HG03460 (cell line): ENCODE measurements around the gene KCNJ4.

Experiments used
- ATAC-seq: cut with Tn5 transposase; IDR thresholded peaks from one replicate; pipeline ENCODE4 v1.9.1; 2021; ENCODE audit not compliant: unreplicated experiment

KCNJ4 gene

DNA sequence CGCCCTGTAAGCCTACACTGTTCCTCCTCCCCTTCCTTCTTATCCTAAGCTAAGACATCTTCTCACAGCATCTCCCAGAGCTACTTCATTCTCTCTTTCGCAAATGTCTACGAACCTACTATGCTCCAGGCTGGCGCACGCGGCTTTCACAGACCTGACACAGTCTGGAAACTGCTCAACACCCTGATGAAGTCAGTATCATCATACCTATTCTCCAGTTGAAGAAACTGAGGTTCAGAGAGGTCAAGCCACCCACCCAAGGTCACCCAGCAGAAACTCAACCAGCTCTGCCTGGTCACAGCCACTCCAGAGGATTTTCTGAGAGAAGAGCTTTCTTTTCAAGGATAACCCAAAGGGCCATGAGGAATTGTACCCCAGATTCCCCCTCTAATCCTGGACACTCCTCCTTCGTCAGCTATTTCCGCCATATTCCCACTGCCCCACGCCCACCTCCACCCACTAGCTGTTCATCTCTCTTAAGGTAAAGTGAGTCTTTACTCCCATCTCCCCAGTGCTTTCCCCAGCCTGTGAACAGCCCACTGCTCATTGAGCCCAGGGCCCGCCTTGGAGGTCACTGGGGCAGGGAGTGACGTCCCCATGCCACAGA is 1.8 kb downstream of the KCNJ4 start:
- no peak for ATAC-seq

DNA sequence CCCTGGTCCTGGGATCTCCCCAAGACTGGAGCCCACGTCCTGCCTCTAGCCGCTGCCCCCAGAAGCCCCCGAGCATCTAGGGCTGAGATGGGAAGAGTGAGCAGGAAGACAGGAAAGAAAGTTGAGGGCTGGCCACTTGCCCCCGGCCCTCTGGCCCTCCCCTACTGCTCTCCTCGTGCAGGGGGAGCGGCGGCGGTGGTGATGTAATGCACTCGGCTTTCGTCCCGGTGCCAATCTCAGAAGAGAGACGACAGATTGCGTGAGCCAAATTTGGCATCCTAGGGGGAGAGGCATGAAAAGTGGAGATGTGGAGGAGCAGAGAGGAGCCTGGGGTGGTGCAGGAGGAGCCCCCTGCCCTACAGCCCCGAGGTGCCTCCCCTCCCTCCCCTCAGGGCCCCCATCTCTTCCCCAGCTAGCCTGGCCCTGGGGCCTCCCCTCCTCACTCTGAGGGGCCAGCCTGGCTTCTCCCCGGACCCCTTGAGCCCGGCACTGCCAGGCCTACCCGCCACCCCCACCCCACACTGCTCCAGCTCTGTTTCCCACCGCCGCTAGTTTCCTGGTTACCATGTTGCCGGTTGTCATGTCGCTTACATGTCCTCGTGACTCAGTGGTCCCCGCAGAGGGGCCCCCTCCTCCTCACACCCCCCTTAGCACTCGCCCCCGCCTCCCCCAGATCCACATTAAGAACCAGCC is 2.5 kb downstream of the KCNJ4 start:
- no peak for ATAC-seq

DNA sequence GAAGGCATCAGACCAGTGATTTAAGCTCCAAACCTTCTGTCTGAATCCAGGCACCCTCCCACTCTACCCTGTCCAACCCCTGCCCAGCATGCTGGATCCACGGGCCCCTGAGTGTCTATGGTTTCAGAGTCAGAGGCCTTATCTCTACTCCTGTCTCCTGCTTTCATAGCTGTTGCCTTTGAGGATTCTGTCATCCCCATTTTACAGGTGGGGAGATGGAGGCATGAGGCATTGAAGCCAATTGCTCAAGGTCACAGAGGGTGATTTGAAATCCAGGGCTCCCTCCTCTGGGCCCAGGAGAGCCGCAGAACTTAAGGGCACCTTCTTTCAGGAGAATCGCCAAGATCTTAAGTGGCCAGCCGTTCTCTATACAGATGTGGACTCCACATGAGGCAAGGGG is 3.1 kb downstream of the KCNJ4 start:
- ATAC-seq, result no peak

DNA sequence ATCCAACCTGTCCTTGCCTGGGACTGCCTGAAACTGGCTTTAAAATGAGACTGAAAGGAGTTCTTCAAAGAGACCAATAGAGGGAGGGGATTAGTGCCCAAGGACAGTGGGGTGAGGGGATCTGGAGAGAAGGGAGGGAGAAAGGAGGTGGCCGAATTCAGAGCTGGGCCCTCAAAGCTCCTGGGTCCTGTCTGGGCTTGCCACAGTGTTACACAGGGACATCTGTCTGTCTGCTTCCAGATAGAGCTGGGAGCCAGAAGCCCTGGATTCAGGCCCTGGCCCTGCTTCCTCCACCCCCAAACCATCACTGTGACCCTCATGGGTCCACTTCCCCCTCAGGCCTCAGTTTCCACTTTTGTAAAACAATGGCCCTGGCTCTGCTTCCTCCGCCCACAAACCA is 3.6 kb downstream of the KCNJ4 start:
- ATAC-seq, result no peak

DNA sequence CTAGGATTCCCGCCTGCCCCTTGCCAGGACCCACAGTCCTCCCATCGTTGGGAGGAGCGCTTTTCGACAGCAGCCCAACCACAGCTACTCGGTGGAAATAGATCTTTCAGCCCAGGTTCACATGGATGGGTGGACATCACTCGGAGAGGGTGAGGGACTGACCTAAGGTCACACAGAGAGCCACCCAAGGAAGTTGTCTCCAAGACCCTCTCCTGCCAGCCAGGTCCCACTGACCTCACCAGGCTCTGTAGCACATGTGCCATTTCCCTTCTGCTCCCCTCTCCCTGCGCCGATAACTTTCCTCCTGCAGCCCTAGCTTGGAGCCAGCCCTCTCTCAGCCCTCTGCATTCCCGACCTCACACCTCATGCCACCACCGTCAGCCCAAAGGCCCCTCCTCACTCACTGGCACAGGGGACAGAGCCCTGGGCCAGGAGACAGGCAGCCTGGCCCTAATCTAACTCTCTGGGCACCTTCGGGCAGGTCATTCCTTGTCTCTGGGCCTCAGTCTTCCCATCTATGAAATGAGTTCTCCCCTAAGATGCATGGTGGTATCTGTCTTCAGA is 4.7 kb downstream of the KCNJ4 start:
- ATAC-seq, result no peak

DNA sequence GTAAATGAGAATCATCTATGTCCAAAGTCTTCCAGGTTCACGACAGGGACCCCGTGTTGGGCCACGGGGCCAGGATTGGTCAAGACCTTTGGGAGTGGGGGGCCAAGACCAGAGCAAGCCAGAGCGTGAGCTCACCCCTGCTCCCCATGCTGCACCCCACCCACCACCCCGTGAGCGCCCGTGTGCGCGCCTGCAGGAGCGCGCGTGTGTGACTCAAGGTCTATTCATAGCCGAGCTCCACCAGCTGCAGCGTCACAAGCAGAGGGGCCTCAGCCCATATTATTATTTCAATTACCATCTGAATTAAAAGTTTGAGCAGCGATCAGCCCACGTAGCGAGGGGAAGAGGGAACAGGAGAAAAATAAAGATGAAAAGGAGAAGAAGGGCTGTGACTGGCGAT is 5.2 kb downstream of the KCNJ4 start:
- no peak for ATAC-seq

DNA sequence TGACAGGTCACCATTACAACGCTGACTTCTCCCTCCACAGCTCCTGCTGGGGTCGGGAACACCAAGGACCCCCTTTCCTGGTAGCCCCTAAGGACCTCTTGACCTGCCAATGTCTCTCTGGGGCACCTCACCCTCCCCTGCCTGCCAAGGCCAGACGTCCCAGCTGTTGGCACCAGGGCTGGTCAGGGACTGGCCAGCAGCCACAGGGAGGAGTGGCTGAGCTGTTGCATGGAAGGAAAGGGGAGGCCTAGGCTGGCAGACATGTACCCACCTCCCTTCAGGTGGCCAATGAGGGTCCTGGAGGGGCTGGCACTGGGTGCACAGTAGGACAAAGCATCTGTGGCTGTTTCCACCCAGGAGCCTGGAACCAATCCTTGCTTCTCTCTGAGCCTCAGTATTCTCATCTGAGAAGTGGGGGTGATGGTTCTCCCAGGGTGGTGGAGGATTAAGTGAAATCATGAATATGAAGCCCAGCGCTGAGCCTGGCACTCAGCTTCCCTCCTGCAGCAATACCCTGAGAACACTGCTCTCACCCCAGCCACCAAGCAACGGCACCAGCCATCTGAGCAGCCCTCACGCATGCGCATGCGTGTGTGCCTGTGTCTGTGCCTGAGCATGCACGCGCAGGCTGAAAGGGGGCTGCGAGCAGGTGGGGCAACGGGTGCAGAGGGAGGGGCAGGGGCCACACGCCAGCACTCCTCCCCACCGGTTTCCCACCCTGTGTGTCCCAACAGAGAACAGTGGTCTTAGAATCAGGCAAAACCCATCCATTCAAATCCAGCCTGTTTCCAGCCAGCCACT is 5.9 kb downstream of the KCNJ4 start:
- ATAC-seq, result no peak

DNA sequence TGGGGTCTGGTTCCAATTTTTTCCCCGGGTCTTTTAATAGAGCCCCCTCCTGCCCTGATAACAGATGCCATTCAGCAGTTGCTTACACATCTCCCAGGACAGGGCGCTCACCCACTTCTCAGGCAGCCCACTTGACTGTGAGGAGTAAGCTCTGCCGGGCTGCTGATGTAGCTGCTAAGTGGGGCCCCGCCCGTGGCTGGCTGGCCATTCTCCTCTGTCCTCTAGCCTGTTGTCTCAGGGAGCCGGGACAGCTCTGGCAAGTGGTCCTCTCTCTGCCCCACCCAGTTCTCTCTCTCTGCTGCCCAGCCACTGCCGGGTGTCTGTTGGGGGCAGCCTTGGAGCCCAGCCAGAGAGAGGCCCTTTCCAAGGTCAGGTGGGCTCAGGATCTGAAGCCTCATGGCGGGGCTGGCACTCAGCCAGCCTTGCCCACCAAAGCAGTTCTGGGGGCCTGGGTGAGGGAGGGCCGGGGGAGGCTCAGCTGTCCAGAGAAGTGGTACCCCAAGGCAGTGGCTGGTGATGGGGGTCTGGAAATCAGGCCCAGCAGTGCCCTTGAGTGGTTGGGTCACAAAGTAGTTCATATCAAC is 8.9 kb downstream of the KCNJ4 start:
- no peak for ATAC-seq

DNA sequence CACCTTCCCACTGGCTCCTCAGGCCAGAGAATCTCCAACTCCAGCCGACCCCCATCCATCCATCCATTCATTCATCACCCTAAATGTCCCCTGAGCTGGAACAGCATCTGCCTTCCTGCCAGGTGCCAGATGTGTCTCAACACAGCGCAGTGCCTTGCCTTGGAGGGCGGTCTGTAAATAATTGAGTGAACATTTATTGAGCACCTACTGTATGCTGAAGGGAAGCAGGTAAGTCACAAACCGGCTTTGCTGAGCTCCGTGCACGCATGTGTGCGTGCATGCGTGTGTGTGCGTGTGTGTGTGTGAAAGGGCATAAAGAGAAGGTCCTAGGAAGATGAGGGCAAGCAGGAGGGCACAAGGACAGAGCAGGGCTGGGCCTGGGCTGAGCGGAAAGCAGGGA is 10.2 kb downstream of the KCNJ4 start:
- ATAC-seq, result no peak

DNA sequence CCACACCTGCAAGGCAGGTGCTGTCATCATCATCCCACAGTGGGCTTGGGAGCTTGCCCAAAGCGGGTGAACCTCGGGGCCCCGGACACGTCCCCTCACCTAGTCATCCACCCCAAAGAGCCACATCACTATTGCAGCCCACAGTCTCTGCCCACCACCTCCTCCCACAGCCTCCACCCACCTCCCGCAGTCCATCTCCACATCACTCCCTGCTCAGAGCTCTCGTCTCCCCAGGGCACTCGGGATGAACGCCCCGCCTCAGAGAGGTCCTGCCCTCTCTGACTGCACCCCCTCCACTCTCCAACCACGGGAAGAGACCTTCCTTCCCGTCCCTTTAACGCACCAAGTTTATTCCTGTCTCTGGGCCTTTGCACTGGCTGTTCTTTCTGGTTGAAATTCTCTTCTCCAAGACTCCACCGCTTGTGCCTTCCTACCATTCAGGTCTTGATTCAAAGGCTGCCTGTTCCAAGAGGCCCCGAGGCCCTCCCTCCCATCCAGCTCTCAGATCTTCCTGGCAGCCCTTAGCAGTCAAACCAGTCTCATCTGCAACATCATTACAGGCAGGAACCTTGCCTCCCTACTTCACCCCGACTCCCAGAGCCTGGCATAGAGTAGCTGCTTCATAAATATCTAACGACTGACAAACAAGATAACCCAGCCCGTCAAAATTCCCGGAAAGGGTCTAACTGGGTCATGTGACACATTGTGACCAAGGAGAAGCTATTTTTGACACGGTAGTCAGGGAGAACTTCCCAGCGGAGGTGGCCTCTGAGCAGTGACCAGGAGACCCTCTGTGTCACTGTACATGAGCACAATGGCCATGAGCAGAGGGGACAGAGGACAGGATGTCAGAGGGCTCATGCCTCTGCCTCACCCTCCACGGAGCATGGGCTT is 11.1 kb downstream of the KCNJ4 start:
- ATAC-seq, result no peak

DNA sequence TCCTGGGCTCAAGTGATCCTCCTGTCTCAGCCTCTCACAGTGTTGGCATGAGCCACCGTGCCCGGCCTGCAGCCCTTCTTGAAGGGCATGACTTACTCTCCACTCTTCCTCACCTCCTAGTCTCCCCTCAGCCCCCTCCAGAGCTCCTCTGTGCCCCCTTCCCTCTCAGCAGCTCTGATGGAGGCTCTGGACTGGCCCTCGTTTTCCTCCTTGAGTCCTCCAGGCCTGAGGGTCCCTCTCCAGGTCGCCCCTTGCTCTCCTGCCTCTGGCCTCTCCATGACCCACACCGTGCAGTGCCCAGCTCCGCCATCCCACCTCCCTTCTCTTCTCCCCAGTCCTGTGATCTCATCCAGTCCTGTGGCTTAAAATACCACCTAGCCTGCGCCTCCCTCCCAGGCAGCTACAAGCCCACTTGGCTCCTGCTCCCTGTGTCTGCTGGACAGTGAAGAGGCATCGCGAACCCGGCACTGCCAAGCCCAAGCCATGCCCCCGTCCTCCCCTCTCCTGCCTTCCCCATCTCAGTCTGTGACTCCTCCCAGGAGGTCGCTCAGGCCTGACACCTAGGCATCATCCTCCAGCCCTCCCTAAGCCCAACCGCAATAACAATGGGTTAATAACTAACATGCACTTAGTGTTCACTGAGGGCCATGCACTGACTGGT is 11.9 kb downstream of the KCNJ4 start:
- no peak for ATAC-seq

DNA sequence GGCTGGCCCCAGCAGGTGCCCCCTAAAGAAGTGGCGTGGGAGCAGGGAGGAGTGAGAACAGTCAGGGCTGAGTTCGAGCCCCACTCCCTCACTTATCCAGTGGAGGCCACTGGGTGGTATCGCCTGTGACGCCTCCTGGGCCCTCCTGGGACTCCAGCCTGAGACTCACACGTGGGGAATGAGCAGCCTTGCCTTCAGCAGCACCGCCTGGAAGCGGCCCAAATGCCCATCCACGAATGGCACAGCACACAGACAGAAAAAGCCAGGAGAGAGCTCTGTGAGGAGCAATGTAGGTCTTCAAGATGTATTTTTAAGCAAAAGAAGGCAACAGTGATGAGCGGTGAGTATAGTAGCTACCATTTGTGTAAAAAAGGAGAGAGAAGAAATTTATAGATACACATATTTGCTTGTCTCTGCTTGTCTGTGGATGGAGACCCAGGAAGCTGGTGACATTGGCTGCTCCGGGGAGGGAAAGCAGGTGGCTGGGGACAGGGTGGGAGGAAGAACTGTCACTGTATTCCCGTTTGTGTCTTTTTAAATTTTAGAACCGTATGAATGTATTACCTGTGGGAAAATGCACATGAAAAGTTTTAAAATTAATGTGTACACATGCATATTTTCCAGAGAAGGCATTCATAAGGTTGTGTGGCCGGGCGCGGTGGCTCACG is 13.2 kb downstream of the KCNJ4 start:
- no peak for ATAC-seq

DNA sequence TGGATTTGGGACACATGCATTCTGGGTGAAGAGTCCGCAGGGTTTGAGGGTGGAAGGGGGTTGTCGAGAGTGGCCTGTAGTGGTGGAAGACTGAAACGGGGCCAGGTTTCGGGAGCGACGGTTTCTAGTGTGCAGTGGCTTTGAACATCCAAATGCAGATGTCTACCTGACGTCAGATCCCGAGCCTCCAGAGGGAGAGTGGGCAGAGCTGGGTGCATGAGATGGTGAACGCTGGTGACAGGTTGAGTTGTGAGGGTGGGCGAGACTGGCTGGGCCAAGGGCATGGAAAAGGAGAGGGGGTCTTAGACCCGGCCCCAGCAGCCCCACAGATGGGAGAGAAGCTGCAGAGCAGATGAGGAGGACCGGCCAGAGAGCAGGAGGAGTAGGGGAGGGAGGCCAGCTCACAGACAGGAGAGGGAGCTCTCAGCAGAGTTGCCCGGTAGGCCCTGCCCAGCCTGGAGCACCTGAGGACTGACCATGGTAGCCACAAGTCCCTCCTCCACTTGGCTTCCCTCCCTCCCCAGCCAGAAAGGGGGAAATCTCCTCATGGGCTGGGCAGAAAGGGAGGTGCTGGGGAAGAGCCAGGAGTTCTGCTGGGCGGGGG is 14.2 kb downstream of the KCNJ4 start:
- ATAC-seq, result no peak

DNA sequence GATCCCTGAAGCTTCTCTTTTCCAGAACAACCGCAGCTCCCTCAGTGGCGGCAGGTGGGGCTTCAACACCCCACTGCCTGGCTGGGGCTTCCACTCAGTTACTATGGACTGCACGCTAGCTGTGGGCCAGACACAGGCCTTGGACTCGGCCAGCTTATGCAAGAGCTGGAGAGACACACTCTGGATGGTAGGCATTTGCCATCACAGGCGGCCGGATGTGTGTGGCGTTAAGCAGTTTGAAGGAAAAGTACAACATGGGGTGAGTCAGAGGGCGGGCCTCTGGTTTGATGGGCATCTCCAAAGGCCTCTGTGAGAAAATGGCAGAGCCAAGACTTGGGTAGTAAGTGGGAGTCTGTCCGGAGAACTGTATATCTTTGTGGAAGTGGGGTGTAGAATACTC is 17.6 kb downstream of the KCNJ4 start:
- ATAC-seq, result no peak

DNA sequence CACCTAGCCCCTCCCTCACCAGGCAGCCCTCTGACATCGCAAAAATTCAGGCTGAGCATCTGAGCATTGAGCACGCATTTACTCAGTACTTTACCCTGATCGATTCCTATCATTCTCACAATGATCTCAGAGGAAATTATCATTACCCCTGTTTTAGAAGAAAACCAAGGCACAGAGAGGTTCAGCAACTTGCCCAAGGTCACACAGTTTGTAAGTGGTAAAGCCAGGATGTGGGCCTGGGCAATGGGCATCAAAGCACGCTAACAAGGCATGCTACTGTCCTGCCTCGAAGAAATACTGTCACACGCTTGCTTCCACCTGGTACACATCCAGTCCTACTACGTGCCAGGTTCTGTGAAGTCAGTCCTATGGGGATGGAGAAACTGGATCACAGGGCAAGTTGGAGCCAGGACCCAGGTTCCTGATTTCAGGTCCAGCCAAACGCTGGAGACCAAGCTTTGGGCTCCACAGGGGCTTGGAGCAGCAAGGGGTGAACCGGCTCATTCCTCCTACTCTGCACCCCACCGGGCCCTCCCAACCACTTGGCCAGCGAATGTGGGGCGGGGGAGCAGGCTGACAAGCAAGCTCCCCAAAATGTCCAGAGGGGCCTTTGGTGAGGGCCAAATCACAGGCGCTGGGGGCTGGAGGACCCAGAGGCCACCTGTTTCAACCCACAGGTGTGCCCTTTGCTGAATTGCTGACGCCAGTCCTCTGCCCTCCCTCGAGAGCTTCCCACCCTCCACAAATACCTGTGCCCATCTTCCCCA is 18.2 kb downstream of the KCNJ4 start:
- no peak for ATAC-seq

DNA sequence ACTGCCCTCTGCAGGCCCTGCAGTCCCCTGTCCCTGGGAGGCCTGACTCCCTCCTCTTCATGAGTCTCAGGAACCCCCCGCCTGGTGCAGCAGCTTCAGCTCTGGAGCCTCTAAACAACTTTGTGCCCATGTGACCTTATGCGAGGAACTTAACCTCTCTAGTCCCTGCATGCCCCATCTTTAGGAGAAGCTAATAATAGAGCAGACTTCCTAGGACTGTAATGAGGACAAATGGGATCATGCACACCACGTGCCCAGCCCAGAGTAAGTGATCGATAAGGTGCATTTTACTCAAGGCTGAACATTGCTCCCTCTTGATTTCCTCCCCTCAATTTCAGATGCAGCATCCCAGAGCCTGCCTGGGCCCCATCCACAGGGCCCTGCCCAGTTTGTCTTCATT is 19.0 kb downstream of the KCNJ4 start:
- ATAC-seq, result no peak

DNA sequence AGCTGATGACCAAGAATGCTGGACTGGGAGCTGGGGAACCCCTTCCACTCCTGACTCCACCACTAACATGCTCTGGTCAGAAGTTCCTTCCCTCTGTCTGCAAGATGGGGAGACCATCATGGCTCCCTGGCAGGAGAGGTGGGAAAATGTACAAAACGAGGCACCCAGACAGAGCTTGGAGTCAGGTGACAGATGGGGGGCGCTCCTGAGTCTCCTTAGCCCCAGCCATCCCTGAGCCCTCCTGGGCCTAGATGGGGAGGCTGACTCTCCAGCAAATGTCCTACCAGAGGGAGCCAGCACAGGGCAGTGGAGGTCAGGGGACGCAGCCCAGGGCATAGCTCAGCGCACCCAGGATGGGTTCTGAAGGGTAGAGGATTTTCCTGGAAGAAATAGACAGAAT is 20.0 kb downstream of the KCNJ4 start:
- ATAC-seq, result no peak

DNA sequence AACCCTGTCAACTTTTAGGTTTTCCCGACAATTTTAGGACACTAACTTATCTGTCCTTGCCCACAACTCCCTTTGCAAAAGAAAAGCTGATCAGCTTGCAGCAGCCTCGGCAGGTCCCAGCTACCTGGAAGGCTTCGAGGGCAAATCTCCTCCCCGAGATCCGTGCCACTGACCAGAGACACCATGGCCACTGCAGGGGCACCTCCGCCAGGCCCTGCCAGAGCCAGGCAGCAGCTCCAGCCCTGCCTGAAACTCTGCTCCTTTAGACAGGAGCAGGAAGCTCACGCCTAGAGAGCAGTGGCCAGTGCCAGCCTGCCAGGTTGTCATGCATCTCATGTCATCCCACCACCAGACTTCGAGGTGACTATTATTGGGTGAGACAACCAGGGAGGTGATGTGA is 21.1 kb downstream of the KCNJ4 start:
- ATAC-seq, result no peak
